Measurements from ENCODE around the gene FBH1. TPM values are rescaled to one million over a fixed set of nuclear protein-coding genes. Genes with fewer than 3 reads are reported as not detected.

Gene FBH1
- total and polyA plus RNA-seq, 2 experiments from 2014 or later, result 62.5 to 90.8 TPM

GRCh38 chr10:5896208-5897052 is 6.4 kb downstream of the FBH1 start:
- no peaks in the 10 kb centered on the region for H3K27me3 ChIP-seq (ENCODE audit: insufficient read depth)
- 0 out of 2 replicates have a peak, but pooled peaks cover 3% of the 10 kb centered on the region for H3F3A ChIP-seq (replicated peaks; ENCODE audit: low read depth)
- no peaks in the 10 kb centered on the region for H3K9me2 ChIP-seq (ENCODE audit: insufficient read depth)
- peaks cover 90% of the 10 kb centered on the region for H3K79me2 ChIP-seq (replicated peaks; ENCODE audit: insufficient read depth)
- H3K27ac ChIP-seq (ENCODE audit: low read depth), result no peak overlapping the region
- Mint-ChIP-seq H3K9me3 (no peaks in the 10 kb centered on the region), H3K36me3 (ENCODE audit: low read depth) (peaks cover 45% of the 10 kb centered on the region), H3K27me3 (ENCODE audit: insufficient read depth, low read depth, poor library complexity) (peaks cover 5% of the 10 kb centered on the region), H3K4me3 (no peak overlapping the region), H3K27ac (no peak overlapping the region), H3K4me1 (peaks cover 7% of the 10 kb centered on the region; the same call in 2 of the 3 replicates)
- H3K4me3 ChIP-seq, result no peak overlapping the region
- H3K36me3 ChIP-seq (ENCODE audit: insufficient read depth), result peaks cover 8% of the 10 kb centered on the region; the same call in 1 of the 2 replicates
- H3K4me1 ChIP-seq (ENCODE audit: insufficient read depth), result no peaks in the 10 kb centered on the region
- DNase-seq (ENCODE audit: low spot score) (no peak), ATAC-seq (peak; percentile 78)
- TF ChIP-seq ETS1 (IDR thresholded peaks at IDR 0.05) (no peak), ZNF114 (CRISPR knock-in tag; IDR thresholded peaks at IDR 0.05) (no peak), NANOG (IDR thresholded peaks at IDR 0.05; ENCODE audit: borderline replicate concordance) (no peak), CTCF (conservative IDR thresholded peaks at IDR 0.05; ENCODE audit: low read depth in 2 of 2) (no peak)
- H3K4me2 ChIP-seq, result no peak overlapping the region
- no peak overlapping the region for H2AFZ ChIP-seq
- H4K20me1 ChIP-seq (replicated peaks; ENCODE audit: insufficient read depth), result peaks cover 50% of the 10 kb centered on the region

GRCh38 chr10:5897053-5897340 is 7.0 kb downstream of the FBH1 start:
- no peaks in the 10 kb centered on the region for H3K27me3 ChIP-seq (ENCODE audit: insufficient read depth)
- H3K36me3 ChIP-seq (ENCODE audit: insufficient read depth), result peaks cover 8% of the 10 kb centered on the region; the same call in 1 of the 2 replicates
- H3F3A ChIP-seq (replicated peaks; ENCODE audit: low read depth), result 0 out of 2 replicates have a peak, but pooled peaks cover 3% of the 10 kb centered on the region
- H3K9me2 ChIP-seq (ENCODE audit: insufficient read depth), result no peaks in the 10 kb centered on the region
- H3K27ac ChIP-seq (ENCODE audit: low read depth), result no peak overlapping the region
- Mint-ChIP-seq H3K27ac (no peak overlapping the region), H3K9me3 (no peaks in the 10 kb centered on the region), H3K4me1 (peaks cover 4% of the 10 kb centered on the region; the same call in 2 of the 3 replicates), H3K4me3 (no peak overlapping the region), H3K36me3 (ENCODE audit: low read depth) (peaks cover 45% of the 10 kb centered on the region), H3K27me3 (ENCODE audit: insufficient read depth, low read depth, poor library complexity) (peaks cover 3% of the 10 kb centered on the region)
- H2AFZ ChIP-seq, result no peak overlapping the region
- no peak overlapping the region for H3K4me2 ChIP-seq
- peaks cover 90% of the 10 kb centered on the region for H3K79me2 ChIP-seq (replicated peaks; ENCODE audit: insufficient read depth)
- H3K4me1 ChIP-seq (ENCODE audit: insufficient read depth), result no peaks in the 10 kb centered on the region
- peaks cover 51% of the 10 kb centered on the region for H4K20me1 ChIP-seq (replicated peaks; ENCODE audit: insufficient read depth)
- H3K4me3 ChIP-seq, result no peak overlapping the region
- no peak for ATAC-seq
- no peak for DNase-seq (ENCODE audit: low spot score)
- TF ChIP-seq POLR2AphosphoS5 (IDR thresholded peaks at IDR 0.05; ENCODE audit: low read depth), result no peak
- TF ChIP-seq REST (IDR thresholded peaks at IDR 0.05; ENCODE audit: unreplicated experiment), result no peak
- no peak for TF ChIP-seq ZNF462 (CRISPR knock-in tag; IDR thresholded peaks at IDR 0.05)
